Transverse colon (tissue), 4 donors: ENCODE data around the gene WDR41. TPM values are rescaled to one million over a fixed set of nuclear protein-coding genes. Genes with fewer than 3 reads are reported as not detected.
A peak's percentile ranks its signal among the peaks of the same experiment; 100 is the strongest.

Experiments used
- DNase-seq: peaks from one replicate; pipeline ENCODE4 v3.0.0-alpha.2; 2019
- H3K27ac ChIP-seq, 4 donors: fragments of 200-600 bp; sonication (generic); 2 replicates each; pipeline ENCODE4 v1.5.1; 2016 to 2018; ENCODE audit warnings: inconsistent platforms in 4 of 4
- H3K27me3 ChIP-seq: fragments of 200-600 bp; sonication (generic); 2 replicates; pipeline ENCODE4 v1.5.1; 2017; ENCODE audit warnings: inconsistent platforms
- H3K36me3 ChIP-seq, 4 donors: fragments of 200-600 bp; sonication (generic); 2 replicates each; pipeline ENCODE4 v1.5.1; 2017 to 2019; ENCODE audit warnings: inconsistent platforms in 4 of 4
- H3K4me1 ChIP-seq, 4 donors: fragments of 200-600 bp; sonication (generic); 2 replicates each; pipeline ENCODE4 v1.5.1; 2017 to 2020; ENCODE audit warnings: inconsistent platforms in 4 of 4
- H3K4me3 ChIP-seq, 4 donors: fragments of 200-600 bp; sonication (generic); 1 replicate in 1 of 4; 2 replicates in 3 of 4; pipeline versions ENCODE4 v1.5.1 to v1.6.1; 2017 to 2019; ENCODE audit warnings: inconsistent platforms in 4 of 4
- H3K9me3 ChIP-seq, 2 donors: fragments of 200-600 bp; sonication (generic); 2 replicates each; pipeline ENCODE4 v1.5.1; 2017 to 2019; ENCODE audit warnings: inconsistent platforms in 2 of 2
- EP300 ChIP-seq: sonication (generic); formaldehyde crosslinking; IDR thresholded peaks from one replicate; pipeline ENCODE4 v1.6.1; 2017; ENCODE audit warnings: antibody characterized with exemption, low read depth
- POLR2A ChIP-seq: fragments of 450-650 bp; IDR thresholded peaks from one replicate; pipeline ENCODE4 v1.6.1; 2016; ENCODE audit warnings: antibody characterized with exemption, mild to moderate bottlenecking, moderate library complexity
- POLR2AphosphoS5 ChIP-seq, 3 donors: sonication (generic); formaldehyde crosslinking; IDR thresholded peaks; one replicate each; pipeline ENCODE4 v1.6.1; 2016; ENCODE audit warnings: antibody characterized with exemption in 3 of 3
- WGBS, 2 donors: methylation state at CpG; one replicate each; pipeline ENCODE4 v1.1.5; 2018; ENCODE audit warnings: low coverage in 1 of 2; 5-methylcytosine and 5-hydroxymethylcytosine counted together
- in situ Hi-C, 4 donors: fragments of 200-750 bp; cut with MboI; loops; one replicate each; pipeline versions ENCODE4 v1.15.0 to v1.15.1; 2017; ENCODE audit warnings: low sequenced_read_pairs in 3 of 4, low pct_ligation_motif_present in 1 of 4, low pct_unique_long_range_greater_than_20kb in 1 of 4
- intact Hi-C: fragments of 100-400 bp; cut with DNase I; formaldehyde crosslinking; loops from one replicate; pipeline ENCODE4 v1.15.1; 2023; ENCODE audit warnings: low total_unique reads
- total RNA-seq, 4 donors: library from RNA; depleted of rRNA; stranded (reverse); fragments of >200 nt; gene quantifications; one replicate each; pipeline ENCODE4 v1.1.0, GENCODE V29; 2016
- TF ChIP-seq, protein P1 (sequence below), 5 experiments: fragments of 200-600 bp in 3 of 5; fragments of 450-650 bp in 2 of 5; sonication (generic) in 3 of 5; IDR thresholded peaks; 1 replicate in 2 of 5; 2 replicates in 3 of 5; pipeline ENCODE4 v1.5.1; 2016 to 2017; ENCODE audit warnings: antibody characterized with exemption in 5 of 5, inconsistent platforms in 3 of 5, mild to moderate bottlenecking in 2 of 5, moderate library complexity in 1 of 5

Gene WDR41
- total RNA-seq, 4 donors from 2014 or later = 1.1 to 33.7 (median 21.2) TPM

DNA sequence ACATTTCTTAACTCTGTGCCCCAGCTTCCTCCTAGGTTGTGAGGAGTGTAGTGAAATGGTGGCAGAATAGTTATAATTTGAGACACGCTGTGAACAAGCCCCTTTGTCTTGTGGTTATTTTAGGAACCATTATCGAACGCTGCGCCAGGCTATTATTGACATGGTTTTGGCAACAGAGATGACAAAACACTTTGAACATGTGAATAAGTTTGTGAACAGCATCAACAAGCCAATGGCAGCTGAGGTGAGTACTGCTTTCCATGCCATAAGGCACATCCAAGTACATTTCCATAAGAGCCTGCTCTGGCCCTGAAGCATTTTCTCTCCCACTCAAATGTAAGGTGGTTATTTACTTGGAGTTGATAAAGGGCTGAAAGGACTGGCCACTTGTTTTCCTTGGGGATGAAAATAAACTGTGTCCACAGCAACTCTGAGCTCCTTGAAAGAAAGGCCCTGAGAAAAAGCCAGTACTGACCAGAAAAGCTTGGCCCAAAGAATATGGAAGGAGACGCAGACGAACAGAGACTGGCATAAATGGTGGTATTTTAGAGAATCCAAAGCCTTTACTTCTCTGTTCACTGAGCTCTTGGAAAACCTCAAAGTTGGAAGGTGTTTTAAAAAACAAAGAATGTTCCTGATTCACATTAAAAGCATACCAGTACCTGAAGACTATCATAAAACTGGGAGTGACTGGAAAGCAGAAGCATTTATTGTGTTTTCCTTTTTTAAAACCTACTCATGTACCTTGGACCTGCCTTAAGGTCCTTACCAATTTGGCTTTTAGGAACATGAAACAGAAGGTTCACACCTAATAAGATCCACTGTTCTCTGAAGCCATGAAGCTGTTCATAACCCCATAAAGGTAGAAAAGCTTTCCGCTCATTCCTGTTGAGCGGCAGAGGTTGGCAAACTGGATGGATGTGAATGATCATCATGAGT is 72.2 kb downstream of the WDR41 start:
- no peaks in the 10 kb centered on the region for H3K9me3 ChIP-seq
- intact Hi-C loops = no loop called here
- WGBS, 2 donors = 82 to 83% methylated on average over 1 to 8 of the region's 8 CpGs
- in situ Hi-C loops = no loop called here
- H3K27me3 ChIP-seq = no peaks in the 10 kb centered on the region
- no peaks in the 10 kb centered on the region for H3K36me3 ChIP-seq
- H3K4me1 ChIP-seq = peaks cover 0 to 10% (median 2%) of the 10 kb centered on the region in 4 donors
- TF ChIP-seq, protein P1, sequence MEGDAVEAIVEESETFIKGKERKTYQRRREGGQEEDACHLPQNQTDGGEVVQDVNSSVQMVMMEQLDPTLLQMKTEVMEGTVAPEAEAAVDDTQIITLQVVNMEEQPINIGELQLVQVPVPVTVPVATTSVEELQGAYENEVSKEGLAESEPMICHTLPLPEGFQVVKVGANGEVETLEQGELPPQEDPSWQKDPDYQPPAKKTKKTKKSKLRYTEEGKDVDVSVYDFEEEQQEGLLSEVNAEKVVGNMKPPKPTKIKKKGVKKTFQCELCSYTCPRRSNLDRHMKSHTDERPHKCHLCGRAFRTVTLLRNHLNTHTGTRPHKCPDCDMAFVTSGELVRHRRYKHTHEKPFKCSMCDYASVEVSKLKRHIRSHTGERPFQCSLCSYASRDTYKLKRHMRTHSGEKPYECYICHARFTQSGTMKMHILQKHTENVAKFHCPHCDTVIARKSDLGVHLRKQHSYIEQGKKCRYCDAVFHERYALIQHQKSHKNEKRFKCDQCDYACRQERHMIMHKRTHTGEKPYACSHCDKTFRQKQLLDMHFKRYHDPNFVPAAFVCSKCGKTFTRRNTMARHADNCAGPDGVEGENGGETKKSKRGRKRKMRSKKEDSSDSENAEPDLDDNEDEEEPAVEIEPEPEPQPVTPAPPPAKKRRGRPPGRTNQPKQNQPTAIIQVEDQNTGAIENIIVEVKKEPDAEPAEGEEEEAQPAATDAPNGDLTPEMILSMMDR (IDR thresholded peaks at IDR 0.05) = no peak
- TF ChIP-seq POLR2A (no peak), POLR2AphosphoS5 (IDR thresholded peaks at IDR 0.05) (no peak), EP300 (no peak)
- peak overlapping the region in 1 of 4 donors; percentile 30 for H3K27ac ChIP-seq
- no peak for DNase-seq
- no peak overlapping the region for H3K4me3 ChIP-seq

DNA sequence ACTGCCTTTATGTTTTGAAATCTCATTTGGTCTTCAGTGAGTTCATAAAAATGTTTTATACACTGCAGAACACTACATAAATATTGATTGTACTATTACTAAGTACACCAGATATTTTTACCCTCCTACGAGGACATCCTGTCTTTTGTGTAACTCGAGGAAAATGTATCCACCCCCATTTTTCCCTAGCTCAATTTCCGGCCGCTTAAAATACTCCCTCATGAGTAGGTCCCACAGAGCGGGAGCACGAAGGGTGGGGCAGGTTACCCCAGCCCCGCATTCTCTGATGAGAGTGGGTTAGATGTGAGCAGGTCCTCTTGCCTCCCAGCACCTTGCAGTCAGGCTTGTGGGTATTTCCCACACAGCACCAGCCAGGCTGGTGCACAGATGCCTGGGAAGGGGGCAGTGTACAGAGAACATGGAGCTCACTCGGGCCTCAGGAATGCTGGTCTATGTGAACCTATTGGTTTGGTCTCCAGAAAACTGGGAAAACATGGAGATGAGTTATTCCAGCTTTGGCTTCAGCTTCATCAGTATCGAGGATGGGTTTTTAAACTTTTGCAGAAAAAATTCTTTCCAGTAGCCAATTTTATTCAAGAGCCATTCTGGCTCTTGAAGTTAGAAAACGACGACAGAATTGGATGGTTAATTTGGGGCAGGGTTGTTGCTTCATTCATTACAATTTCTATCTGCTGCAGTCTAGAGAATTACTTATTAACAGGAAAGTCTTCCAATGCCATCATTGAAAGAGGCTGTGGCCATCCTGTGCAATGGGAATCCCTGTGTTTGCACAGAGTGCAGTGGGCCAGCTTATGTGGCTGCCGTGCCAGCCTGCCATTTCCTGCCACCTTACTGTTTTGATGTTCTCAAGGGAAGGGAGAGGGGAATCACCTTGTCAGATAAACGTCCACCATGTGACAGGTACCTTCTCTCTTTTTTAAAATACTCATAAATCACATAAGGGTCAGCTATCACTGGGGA is 73.2 kb downstream of the WDR41 start:
- TF ChIP-seq POLR2AphosphoS5 (IDR thresholded peaks at IDR 0.05) = no peak
- TF ChIP-seq POLR2A = no peak
- TF ChIP-seq, protein P1 (IDR thresholded peaks at IDR 0.05) = no peak
- TF ChIP-seq EP300 = no peak
- H3K9me3 ChIP-seq = no peaks in the 10 kb centered on the region
- 72 to 74% methylated on average over 10 to 13 of the region's 13 CpGs for WGBS, 2 donors
- no peak overlapping the region for H3K4me3 ChIP-seq
- H3K27me3 ChIP-seq = no peaks in the 10 kb centered on the region
- peaks cover 0 to 10% (median 2%) of the 10 kb centered on the region in 4 donors for H3K4me1 ChIP-seq
- H3K36me3 ChIP-seq = no peaks in the 10 kb centered on the region
- intact Hi-C loops = no loop called here
- in situ Hi-C loops = no loop called here
- no peak for DNase-seq
- no peak overlapping the region for H3K27ac ChIP-seq

DNA sequence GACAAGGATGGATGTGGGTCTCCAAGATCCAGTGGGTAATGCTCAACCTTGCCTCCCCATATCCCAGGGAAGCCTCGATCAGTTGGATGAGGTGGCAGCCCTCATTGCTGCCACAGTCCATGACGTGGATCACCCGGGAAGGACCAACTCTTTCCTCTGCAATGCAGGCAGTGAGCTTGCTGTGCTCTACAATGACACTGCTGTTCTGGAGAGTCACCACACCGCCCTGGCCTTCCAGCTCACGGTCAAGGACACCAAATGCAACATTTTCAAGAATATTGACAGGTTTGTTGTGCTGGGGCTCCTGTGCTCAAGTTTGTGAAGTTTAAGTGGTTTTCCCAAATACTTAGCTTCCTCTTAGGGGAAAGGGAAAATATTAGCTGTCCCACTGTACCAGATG is 74.0 kb downstream of the WDR41 start:
- in situ Hi-C loops (no loop called here), intact Hi-C loops (no loop called here)
- Histone ChIP-seq H3K36me3 (no peaks in the 10 kb centered on the region), H3K4me1 (peaks cover 0 to 10% (median 2%) of the 10 kb centered on the region in 4 donors), H3K4me3 (no peak overlapping the region), H3K27me3 (no peaks in the 10 kb centered on the region), H3K9me3 (no peaks in the 10 kb centered on the region), H3K27ac (no peak overlapping the region)
- WGBS, 2 donors = 98% methylated on average over 5 of the region's 5 CpGs; no CpG with 5 or more reads in 1 of the 2 donors
- TF ChIP-seq, protein P1 (IDR thresholded peaks at IDR 0.05) = no peak
- no peak for TF ChIP-seq POLR2AphosphoS5 (IDR thresholded peaks at IDR 0.05)
- no peak for TF ChIP-seq POLR2A
- TF ChIP-seq EP300 = no peak
- DNase-seq = no peak

DNA sequence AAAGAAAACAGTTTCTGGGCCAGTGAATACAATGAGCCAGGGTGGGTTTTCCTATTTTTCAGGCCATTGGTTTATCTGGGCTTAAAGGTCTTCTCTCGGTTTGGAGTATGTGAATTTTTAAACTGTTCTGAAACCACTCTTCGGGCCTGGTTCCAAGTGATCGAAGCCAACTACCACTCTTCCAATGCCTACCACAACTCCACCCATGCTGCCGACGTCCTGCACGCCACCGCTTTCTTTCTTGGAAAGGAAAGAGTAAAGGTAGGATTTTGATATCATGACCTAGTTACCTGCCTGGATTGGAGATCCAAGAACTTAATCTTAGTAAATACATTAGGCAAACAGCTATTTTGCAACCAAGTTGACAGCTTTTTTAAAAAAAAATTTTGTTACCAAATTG is 79.1 kb downstream of the WDR41 start:
- TF ChIP-seq POLR2A = no peak
- no peak overlapping the region for H3K27ac ChIP-seq
- no peaks in the 10 kb centered on the region for H3K9me3 ChIP-seq
- 94 to 100% methylated on average over 2 to 7 of the region's 7 CpGs for WGBS, 2 donors
- H3K36me3 ChIP-seq = no peaks in the 10 kb centered on the region
- no peak for DNase-seq
- no peaks in the 10 kb centered on the region for H3K27me3 ChIP-seq
- no peak overlapping the region for H3K4me3 ChIP-seq
- H3K4me1 ChIP-seq = no peaks in the 10 kb centered on the region
- intact Hi-C loops (no loop called here), in situ Hi-C loops (no loop called here)
